Coronary artery (tissue), 2 donors: ENCODE measurements around the gene MYO1G.
"Not testable (repeated sequence)": the region's sequence is repeated elsewhere in the genome, so short reads cannot be mapped to it uniquely, and the experiment has no call there.

Experiments used
- DNase-seq: peaks from one replicate; pipeline ENCODE4 v3.0.0-alpha.2; 2017; ENCODE audit warnings: low spot score
- H3K27ac ChIP-seq, 2 donors: fragments of 200-600 bp; sonication (generic); one replicate each; pipeline ENCODE4 v1.5.1; 2016 to 2019
- H3K4me3 ChIP-seq: fragments of 200-600 bp; sonication (generic); 2 replicates; pipeline ENCODE4 v1.5.1; 2016; ENCODE audit warnings: mild to moderate bottlenecking, moderate library complexity
- CTCF ChIP-seq: fragments of 200-600 bp; sonication (generic); IDR thresholded peaks from one replicate; pipeline ENCODE4 v1.5.1; 2019; ENCODE audit warnings: antibody characterized with exemption

Gene MYO1G

GRCh38 chr7:44999245-45000092 is 20.7 kb upstream of the MYO1G start:
- peak; percentile 100 for DNase-seq
- Histone ChIP-seq H3K4me3 (peak overlapping the region; percentile 96), H3K27ac (peak overlapping the region; percentile 62 to 99)
- no peak for TF ChIP-seq CTCF

- H3K4me3 ChIP-seq = peak overlapping the region; percentile 96
- peak overlapping the region in 1 of 2 donors; percentile 99 for H3K27ac ChIP-seq
- TF ChIP-seq CTCF = no peak
- no peak for DNase-seq
These were observed 19.5 kb upstream of the MYO1G start for GRCh38 chr7:44998153-44998871.

GRCh38 chr7:44995555-44996493 is 17.0 kb upstream of the MYO1G start:
- H3K27ac ChIP-seq = no peak overlapping the region
- no peak for TF ChIP-seq CTCF
- no peak overlapping the region for H3K4me3 ChIP-seq
- no peak for DNase-seq

- DNase-seq = no peak
- Histone ChIP-seq H3K4me3 (no peak overlapping the region), H3K27ac (no peak overlapping the region)
- TF ChIP-seq CTCF = no peak
These were observed 16.2 kb upstream of the MYO1G start for GRCh38 chr7:44994877-44995554.

- not testable (repeated sequence) for H3K4me3 ChIP-seq, DNase-seq, H3K27ac ChIP-seq
These were observed 13.4 kb upstream of the MYO1G start for GRCh38 chr7:44992004-44992795.

- DNase-seq = no peak
- Histone ChIP-seq H3K4me3 (no peak overlapping the region), H3K27ac (peak overlapping the region; percentile 24 to 56)
- TF ChIP-seq CTCF = no peak
These were observed 11.6 kb upstream of the MYO1G start for GRCh38 chr7:44990109-44991023.
